Loucy (cell line): ENCODE measurements around the gene EPHA7.

ENCODE experiments used
- H2AFZ ChIP-seq: fragments of 200-600 bp; sonication (generic); 2 replicates; pipeline ENCODE4 v1.6.0; 2016; ENCODE audit warnings: antibody characterized with exemption, mild to moderate bottlenecking, low read length, moderate library complexity
- H3F3A ChIP-seq: fragments of 200-600 bp; 2 replicates; pipeline ENCODE4 v1.6.0; 2016; ENCODE audit warnings: antibody characterized with exemption, low read depth, mild to moderate bottlenecking
- H3K27me3 ChIP-seq: fragments of 200-600 bp; sonication (generic); 2 replicates; pipeline ENCODE4 v1.6.1; 2014; ENCODE audit warnings: low read length, mild to moderate bottlenecking; ENCODE audit not compliant: insufficient read depth, poor library complexity, severe bottlenecking
- H3K36me3 ChIP-seq: fragments of 200-600 bp; sonication (generic); 2 replicates; pipeline ENCODE4 v1.6.1; 2016; ENCODE audit warnings: low read length; ENCODE audit not compliant: insufficient read depth
- H3K4me1 ChIP-seq: fragments of 200-600 bp; sonication (generic); 2 replicates; pipeline ENCODE4 v1.5.1; 2014; ENCODE audit warnings: low read length, mild to moderate bottlenecking; ENCODE audit not compliant: insufficient read depth, poor library complexity, severe bottlenecking
- H3K4me2 ChIP-seq: fragments of 200-600 bp; sonication (generic); 2 replicates; pipeline ENCODE4 v1.6.0; 2014; ENCODE audit warnings: antibody characterized with exemption, low read length, low read depth, mild to moderate bottlenecking; ENCODE audit not compliant: poor library complexity, severe bottlenecking
- H3K4me3 ChIP-seq: fragments of 200-600 bp; sonication (generic); 2 replicates; pipeline ENCODE4 v1.5.1; 2014; ENCODE audit warnings: low read length, mild to moderate bottlenecking, mixed read lengths; ENCODE audit not compliant: poor library complexity, severe bottlenecking
- H3K79me2 ChIP-seq: fragments of 200-600 bp; sonication (generic); 2 replicates; pipeline ENCODE4 v1.6.1; 2014; ENCODE audit warnings: low read length; ENCODE audit not compliant: insufficient read depth
- H3K9ac ChIP-seq: fragments of 200-600 bp; sonication (generic); 2 replicates; pipeline ENCODE4 v1.6.0; 2014; ENCODE audit warnings: mild to moderate bottlenecking, low read depth, low read length, moderate library complexity; ENCODE audit not compliant: poor library complexity, severe bottlenecking
- H3K9me2 ChIP-seq: fragments of 200-600 bp; sonication (generic); replicated peaks from 2 replicates; pipeline ENCODE4 v1.6.1; 2016; ENCODE audit warnings: low read depth, low read length, mixed read lengths
- H3K9me3 ChIP-seq: fragments of 200-600 bp; sonication (generic); 2 replicates; pipeline ENCODE4 v1.6.1; 2014; ENCODE audit warnings: mild to moderate bottlenecking, antibody characterized with exemption, low read length, low read depth; ENCODE audit not compliant: insufficient read depth
- H4K20me1 ChIP-seq: fragments of 200-600 bp; sonication (generic); 2 replicates; pipeline ENCODE4 v1.6.0; 2014; ENCODE audit warnings: antibody characterized with exemption, low read length, mild to moderate bottlenecking; ENCODE audit not compliant: insufficient read depth, poor library complexity, severe bottlenecking
- EZH2phosphoT487 ChIP-seq: fragments of 200-600 bp; IDR thresholded peaks from 2 replicates; pipeline ENCODE4 v1.6.1; 2018; ENCODE audit warnings: antibody characterized with exemption, mild to moderate bottlenecking, moderate library complexity, borderline replicate concordance
- TF ChIP-seq, protein P1 (sequence below): fragments of 200-600 bp; sonication (generic); conservative IDR thresholded peaks from 2 replicates; pipeline ENCODE4 v1.5.1; 2014; ENCODE audit warnings: mild to moderate bottlenecking, antibody characterized with exemption, low read length

Gene EPHA7

GRCh38 chr6:93388070-93388469 is 31.3 kb downstream of the EPHA7 start:
- TF ChIP-seq, protein P1, sequence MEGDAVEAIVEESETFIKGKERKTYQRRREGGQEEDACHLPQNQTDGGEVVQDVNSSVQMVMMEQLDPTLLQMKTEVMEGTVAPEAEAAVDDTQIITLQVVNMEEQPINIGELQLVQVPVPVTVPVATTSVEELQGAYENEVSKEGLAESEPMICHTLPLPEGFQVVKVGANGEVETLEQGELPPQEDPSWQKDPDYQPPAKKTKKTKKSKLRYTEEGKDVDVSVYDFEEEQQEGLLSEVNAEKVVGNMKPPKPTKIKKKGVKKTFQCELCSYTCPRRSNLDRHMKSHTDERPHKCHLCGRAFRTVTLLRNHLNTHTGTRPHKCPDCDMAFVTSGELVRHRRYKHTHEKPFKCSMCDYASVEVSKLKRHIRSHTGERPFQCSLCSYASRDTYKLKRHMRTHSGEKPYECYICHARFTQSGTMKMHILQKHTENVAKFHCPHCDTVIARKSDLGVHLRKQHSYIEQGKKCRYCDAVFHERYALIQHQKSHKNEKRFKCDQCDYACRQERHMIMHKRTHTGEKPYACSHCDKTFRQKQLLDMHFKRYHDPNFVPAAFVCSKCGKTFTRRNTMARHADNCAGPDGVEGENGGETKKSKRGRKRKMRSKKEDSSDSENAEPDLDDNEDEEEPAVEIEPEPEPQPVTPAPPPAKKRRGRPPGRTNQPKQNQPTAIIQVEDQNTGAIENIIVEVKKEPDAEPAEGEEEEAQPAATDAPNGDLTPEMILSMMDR: no peak
- no peak for TF ChIP-seq EZH2phosphoT487
- no peaks in the 10 kb centered on the region for H4K20me1 ChIP-seq
- H3K4me1 ChIP-seq: no peaks in the 10 kb centered on the region
- no peaks in the 10 kb centered on the region for H3F3A ChIP-seq
- no peaks in the 10 kb centered on the region for H3K9me3 ChIP-seq
- H2AFZ ChIP-seq: no peak overlapping the region
- no peak overlapping the region for H3K4me3 ChIP-seq
- no peaks in the 10 kb centered on the region for H3K9me2 ChIP-seq
- no peak overlapping the region for H3K9ac ChIP-seq
- no peak overlapping the region for H3K4me2 ChIP-seq
- H3K27me3 ChIP-seq: no peaks in the 10 kb centered on the region
- H3K79me2 ChIP-seq: no peaks in the 10 kb centered on the region
- no peaks in the 10 kb centered on the region for H3K36me3 ChIP-seq

- no peak overlapping the region for H3K4me3 ChIP-seq
- no peaks in the 10 kb centered on the region for H3K27me3 ChIP-seq
- no peak overlapping the region for H2AFZ ChIP-seq
- H3K9ac ChIP-seq: no peak overlapping the region
- no peaks in the 10 kb centered on the region for H3K9me3 ChIP-seq
- H4K20me1 ChIP-seq: no peaks in the 10 kb centered on the region
- no peak for TF ChIP-seq EZH2phosphoT487
- TF ChIP-seq, protein P1: no peak
- H3K36me3 ChIP-seq: no peaks in the 10 kb centered on the region
- no peaks in the 10 kb centered on the region for H3K4me1 ChIP-seq
- no peaks in the 10 kb centered on the region for H3F3A ChIP-seq
- H3K9me2 ChIP-seq: no peaks in the 10 kb centered on the region
- H3K4me2 ChIP-seq: no peak overlapping the region
- H3K79me2 ChIP-seq: no peaks in the 10 kb centered on the region
Observed at GRCh38 chr6:93376026-93376540, 43.3 kb downstream of the EPHA7 start.

- H4K20me1 ChIP-seq: no peaks in the 10 kb centered on the region
- no peaks in the 10 kb centered on the region for H3K9me2 ChIP-seq
- no peaks in the 10 kb centered on the region for H3F3A ChIP-seq
- TF ChIP-seq EZH2phosphoT487: no peak
- TF ChIP-seq, protein P1: no peak
- no peaks in the 10 kb centered on the region for H3K4me1 ChIP-seq
- no peaks in the 10 kb centered on the region for H3K79me2 ChIP-seq
- no peaks in the 10 kb centered on the region for H3K9me3 ChIP-seq
- H3K4me2 ChIP-seq: no peak overlapping the region
- no peak overlapping the region for H3K4me3 ChIP-seq
- H3K27me3 ChIP-seq: no peaks in the 10 kb centered on the region
- H3K9ac ChIP-seq: no peak overlapping the region
- H3K36me3 ChIP-seq: no peaks in the 10 kb centered on the region
- H2AFZ ChIP-seq: no peak overlapping the region
Observed at GRCh38 chr6:93373445-93373844, 45.9 kb downstream of the EPHA7 start.
